Measurements from ENCODE around the gene IL11RA.

- TF ChIP-seq TAF1 (IDR thresholded peaks at IDR 0.05; ENCODE audit: borderline replicate concordance, insufficient read depth, low read length): no peak
- no peak for TF ChIP-seq FOXP2 (optimal IDR thresholded peaks at IDR 0.05; ENCODE audit: borderline replicate concordance, extremely low read depth, extremely low read length, insufficient read depth)
These were observed 24.0 kb upstream of the IL11RA start for GRCh38 chr9:34627716-34628655.
